Measurements from ENCODE around the gene CNKSR3.

CNKSR3 gene

GRCh38 chr6:154441995-154442310 lies 68.5 kb downstream of the CNKSR3 start:
- Mint-ChIP-seq H3K27me3 (no peaks in the 10 kb centered on the region), H3K4me1 (ENCODE audit: low read depth) (no peaks in the 10 kb centered on the region), H3K36me3 (no peaks in the 10 kb centered on the region), H3K4me3 (no peak overlapping the region), H3K9me3 (ENCODE audit: low read depth) (no peaks in the 10 kb centered on the region), H3K27ac (no peak overlapping the region)

- Mint-ChIP-seq H3K36me3 (no peaks in the 10 kb centered on the region), H3K4me1 (ENCODE audit: low read depth) (no peaks in the 10 kb centered on the region), H3K4me3 (no peak overlapping the region), H3K27ac (no peak overlapping the region), H3K27me3 (no peaks in the 10 kb centered on the region), H3K9me3 (ENCODE audit: low read depth) (no peaks in the 10 kb centered on the region)
Observed at GRCh38 chr6:154440422-154441043, 70.0 kb downstream of the CNKSR3 start.

GRCh38 chr6:154440022-154440421 lies 70.5 kb downstream of the CNKSR3 start:
- no peaks in the 10 kb centered on the region for H3K36me3 Mint-ChIP-seq
- H3K4me3 Mint-ChIP-seq: no peak overlapping the region
- no peaks in the 10 kb centered on the region for H3K27me3 Mint-ChIP-seq
- no peaks in the 10 kb centered on the region for H3K4me1 Mint-ChIP-seq (ENCODE audit: low read depth)
- no peaks in the 10 kb centered on the region for H3K9me3 Mint-ChIP-seq (ENCODE audit: low read depth)
- H3K27ac Mint-ChIP-seq: no peak overlapping the region

GRCh38 chr6:154438882-154439415 lies 71.5 kb downstream of the CNKSR3 start:
- Mint-ChIP-seq H3K36me3 (no peaks in the 10 kb centered on the region), H3K9me3 (ENCODE audit: low read depth) (no peaks in the 10 kb centered on the region)

GRCh38 chr6:154435400-154435945 lies 75.0 kb downstream of the CNKSR3 start:
- H3K4me1 Mint-ChIP-seq (ENCODE audit: low read depth): no peaks in the 10 kb centered on the region
- H3K9me3 Mint-ChIP-seq (ENCODE audit: low read depth): no peaks in the 10 kb centered on the region
- H3K27me3 Mint-ChIP-seq: no peaks in the 10 kb centered on the region
- no peak overlapping the region for H3K4me3 Mint-ChIP-seq
- no peaks in the 10 kb centered on the region for H3K36me3 Mint-ChIP-seq
- H3K27ac Mint-ChIP-seq: no peak overlapping the region

More at GRCh38 chr6:154438882-154439415, 71.5 kb downstream of the CNKSR3 start:
- no peak overlapping the region for H3K4me3 Mint-ChIP-seq
- no peaks in the 10 kb centered on the region for H3K27me3 Mint-ChIP-seq
- no peak overlapping the region for H3K27ac Mint-ChIP-seq
- no peaks in the 10 kb centered on the region for H3K4me1 Mint-ChIP-seq (ENCODE audit: low read depth)

GRCh38 chr6:154434662-154435061 lies 75.8 kb downstream of the CNKSR3 start:
- H3K4me3 Mint-ChIP-seq: no peak overlapping the region
- H3K27me3 Mint-ChIP-seq: no peaks in the 10 kb centered on the region
- H3K9me3 Mint-ChIP-seq (ENCODE audit: low read depth): no peaks in the 10 kb centered on the region
- H3K4me1 Mint-ChIP-seq (ENCODE audit: low read depth): no peaks in the 10 kb centered on the region
- H3K27ac Mint-ChIP-seq: no peak overlapping the region
- no peaks in the 10 kb centered on the region for H3K36me3 Mint-ChIP-seq

- Mint-ChIP-seq H3K27ac (no peak overlapping the region), H3K36me3 (no peaks in the 10 kb centered on the region), H3K27me3 (no peaks in the 10 kb centered on the region), H3K9me3 (ENCODE audit: low read depth) (no peaks in the 10 kb centered on the region), H3K4me1 (ENCODE audit: low read depth) (no peaks in the 10 kb centered on the region), H3K4me3 (no peak overlapping the region)
Observed at GRCh38 chr6:154433477-154434241, 76.8 kb downstream of the CNKSR3 start.

- no peak overlapping the region for H3K4me3 Mint-ChIP-seq
- no peak overlapping the region for H3K27ac Mint-ChIP-seq
- no peaks in the 10 kb centered on the region for H3K27me3 Mint-ChIP-seq
- H3K36me3 Mint-ChIP-seq: no peaks in the 10 kb centered on the region
- H3K4me1 Mint-ChIP-seq (ENCODE audit: low read depth): no peaks in the 10 kb centered on the region
- H3K9me3 Mint-ChIP-seq (ENCODE audit: low read depth): no peaks in the 10 kb centered on the region
Observed at GRCh38 chr6:154432533-154433476, 77.7 kb downstream of the CNKSR3 start.

GRCh38 chr6:154430481-154430919 lies 80.0 kb downstream of the CNKSR3 start:
- Mint-ChIP-seq H3K36me3 (no peaks in the 10 kb centered on the region), H3K4me1 (ENCODE audit: low read depth) (no peaks in the 10 kb centered on the region), H3K27me3 (no peaks in the 10 kb centered on the region), H3K4me3 (no peak overlapping the region), H3K9me3 (ENCODE audit: low read depth) (no peaks in the 10 kb centered on the region), H3K27ac (no peak overlapping the region)

- Mint-ChIP-seq H3K27ac (no peak overlapping the region), H3K9me3 (ENCODE audit: low read depth) (no peaks in the 10 kb centered on the region), H3K4me3 (no peak overlapping the region), H3K27me3 (no peaks in the 10 kb centered on the region), H3K36me3 (no peaks in the 10 kb centered on the region), H3K4me1 (ENCODE audit: low read depth) (no peaks in the 10 kb centered on the region)
Observed at GRCh38 chr6:154429711-154430110, 80.8 kb downstream of the CNKSR3 start.

GRCh38 chr6:154428897-154429296 lies 81.6 kb downstream of the CNKSR3 start:
- no peaks in the 10 kb centered on the region for H3K36me3 Mint-ChIP-seq
- no peaks in the 10 kb centered on the region for H3K9me3 Mint-ChIP-seq (ENCODE audit: low read depth)
- no peak overlapping the region for H3K4me3 Mint-ChIP-seq
- H3K4me1 Mint-ChIP-seq (ENCODE audit: low read depth): no peaks in the 10 kb centered on the region
- no peaks in the 10 kb centered on the region for H3K27me3 Mint-ChIP-seq
- H3K27ac Mint-ChIP-seq: no peak overlapping the region

- H3K36me3 Mint-ChIP-seq: no peaks in the 10 kb centered on the region
- H3K4me1 Mint-ChIP-seq (ENCODE audit: low read depth): no peaks in the 10 kb centered on the region
- H3K27ac Mint-ChIP-seq: no peak overlapping the region
- H3K27me3 Mint-ChIP-seq: no peaks in the 10 kb centered on the region
- no peaks in the 10 kb centered on the region for H3K9me3 Mint-ChIP-seq (ENCODE audit: low read depth)
- no peak overlapping the region for H3K4me3 Mint-ChIP-seq
Observed at GRCh38 chr6:154427446-154427845, 83.0 kb downstream of the CNKSR3 start.

- Mint-ChIP-seq H3K4me1 (ENCODE audit: low read depth) (no peaks in the 10 kb centered on the region), H3K27ac (no peak overlapping the region), H3K4me3 (no peak overlapping the region), H3K9me3 (ENCODE audit: low read depth) (no peaks in the 10 kb centered on the region), H3K27me3 (no peaks in the 10 kb centered on the region), H3K36me3 (no peaks in the 10 kb centered on the region)
Observed at GRCh38 chr6:154426997-154427396, 83.5 kb downstream of the CNKSR3 start.

GRCh38 chr6:154425034-154425433 lies 85.5 kb downstream of the CNKSR3 start:
- H3K9me3 Mint-ChIP-seq (ENCODE audit: low read depth): no peaks in the 10 kb centered on the region
- H3K27ac Mint-ChIP-seq: no peak overlapping the region
- no peak overlapping the region for H3K4me3 Mint-ChIP-seq
- H3K27me3 Mint-ChIP-seq: no peaks in the 10 kb centered on the region
- H3K36me3 Mint-ChIP-seq: no peaks in the 10 kb centered on the region
- H3K4me1 Mint-ChIP-seq (ENCODE audit: low read depth): no peaks in the 10 kb centered on the region
